ENCODE results near the gene CFAP251. TPM values are rescaled to one million over a fixed set of nuclear protein-coding genes. Genes with fewer than 3 reads are reported as not detected.

The CFAP251 gene
- total RNA-seq, 1 experiment from 2014 or later, result 2.6 TPM

- Histone ChIP-seq H3K79me2 (ENCODE audit: insufficient read depth, low read length) (no peaks in the 10 kb centered on the region), H3K4me2 (ENCODE audit: low read length) (no peak overlapping the region), H3K27ac (ENCODE audit: low read depth, low read length) (no peak overlapping the region), H3K9ac (ENCODE audit: low read length) (no peak overlapping the region), H3K4me3 (replicated peaks in 1 of 2; ENCODE audit: low read depth in 1 of 2, low read length in 2 of 2) (no peak overlapping the region), H3K4me1 (ENCODE audit: control insufficient read depth in 1 of 2, insufficient read depth in 2 of 2, low read length in 2 of 2) (peaks cover 0 to 6% of the 10 kb centered on the region in 2 experiments; a peak in 1 of 4 replicates), H3K9me3 (ENCODE audit: control insufficient read depth in 1 of 2, insufficient read depth in 1 of 2, low read depth in 1 of 2, low read length in 2 of 2) (no peaks in the 10 kb centered on the region), H3K27me3 (ENCODE audit: insufficient read depth, low read length) (no peaks in the 10 kb centered on the region), H4K20me1 (ENCODE audit: insufficient read depth) (no peaks in the 10 kb centered on the region), H2AFZ (ENCODE audit: low read depth, low read length, poor library complexity, severe bottlenecking) (no peak overlapping the region), H3K36me3 (ENCODE audit: control insufficient read depth in 1 of 2, insufficient read depth in 2 of 2, low read length in 2 of 2) (no peaks in the 10 kb centered on the region), H3K9me2 (ENCODE audit: insufficient read depth) (no peaks in the 10 kb centered on the region)
- RAD21 ChIA-PET (ENCODE audit: low non-redundant PET in 1 of 2, low total read pairs in 2 of 2, uncharacterized antibody in 2 of 2, unreplicated experiment in 2 of 2), result no interaction called here
- no peak for DNase-seq (ENCODE audit: low read depth, low spot score)
- POLR2A ChIA-PET, result no interaction called here
- no TSS peak for BruUV-seq (replicated peaks)
- CTCF ChIA-PET, result no interaction called here
- intact Hi-C loops (cut with micrococcal nuclease), result no loop called here
- TF ChIP-seq SP1 (IDR thresholded peaks at IDR 0.05; ENCODE audit: low read depth), result no peak
- TF ChIP-seq ZFX (IDR thresholded peaks at IDR 0.05), result no peak
- no peak for TF ChIP-seq EGR1 (IDR thresholded peaks at IDR 0.05; ENCODE audit: low read depth)
- TF ChIP-seq JUND (IDR thresholded peaks at IDR 0.05), result no peak
- no peak for TF ChIP-seq CEBPB (IDR thresholded peaks at IDR 0.05; ENCODE audit: low read depth)
- TF ChIP-seq MAX (IDR thresholded peaks at IDR 0.05), result no peak
- TF ChIP-seq EZH2 (IDR thresholded peaks at IDR 0.05), result no peak
- no peak for TF ChIP-seq ZBTB33 (IDR thresholded peaks at IDR 0.05; ENCODE audit: extremely low read depth, insufficient replicate concordance, low read length)
- TF ChIP-seq RAD21 (IDR thresholded peaks at IDR 0.05; ENCODE audit: low read depth), result no peak
- no peak for TF ChIP-seq YY1 (IDR thresholded peaks at IDR 0.05; ENCODE audit: extremely low read depth, insufficient replicate concordance, low read depth, low read length)
- TF ChIP-seq POLR2A (IDR thresholded peaks at IDR 0.05; ENCODE audit: borderline replicate concordance, extremely low read depth, insufficient read depth, insufficient read length), result no peak
- TF ChIP-seq SRF (IDR thresholded peaks at IDR 0.05; ENCODE audit: low read depth), result no peak
- TF ChIP-seq ATF3 (IDR thresholded peaks at IDR 0.05), result no peak
- no peak for TF ChIP-seq FOSL1 (IDR thresholded peaks at IDR 0.05; ENCODE audit: low read depth)
- no peak for TF ChIP-seq ELF1 (IDR thresholded peaks at IDR 0.05; ENCODE audit: borderline replicate concordance, low read depth)
- TF ChIP-seq ZNF274 (IDR thresholded peaks at IDR 0.05; ENCODE audit: low read depth, low read length), result no peak
- TF ChIP-seq CTCF (IDR thresholded peaks at IDR 0.05 in 2 of 3, conservative IDR thresholded peaks at IDR 0.05 in 1 of 3; ENCODE audit: borderline replicate concordance in 1 of 3, insufficient read depth in 1 of 3, low read depth in 2 of 3, low read length in 2 of 3), result no peak
- no peak for TF ChIP-seq TCF7L2 (IDR thresholded peaks at IDR 0.05; ENCODE audit: borderline replicate concordance, extremely low read depth, insufficient read depth, insufficient read length)
- TF ChIP-seq EZH2phosphoT487 (IDR thresholded peaks at IDR 0.05; ENCODE audit: borderline replicate concordance), result no peak
- ATAC-seq, result no peak
Observed at GRCh38 chr12:121961195-121961879, 42.9 kb downstream of the CFAP251 start.

Measured in HCT116 (cell line).